ENCODE measurements around the gene ZSCAN1.

- TF ChIP-seq CTCF (IDR thresholded peaks at IDR 0.05) (no peak), POLR2A (IDR thresholded peaks at IDR 0.05) (no peak)
Observed at GRCh38 chr19:58020129-58020528, 13.7 kb upstream of the ZSCAN1 start.

Data from heart left ventricle (tissue), 13 donors.